ENCODE data around the gene SLAMF9. TPM values are rescaled to one million over a fixed set of nuclear protein-coding genes. Genes with fewer than 3 reads are reported as not detected.
A peak's percentile ranks its signal among the peaks of the same experiment; 100 is the strongest.

The SLAMF9 gene
- total RNA-seq: not detected in 2 replicates
- not detected in 2 replicates for polyA plus RNA-seq

DNA sequence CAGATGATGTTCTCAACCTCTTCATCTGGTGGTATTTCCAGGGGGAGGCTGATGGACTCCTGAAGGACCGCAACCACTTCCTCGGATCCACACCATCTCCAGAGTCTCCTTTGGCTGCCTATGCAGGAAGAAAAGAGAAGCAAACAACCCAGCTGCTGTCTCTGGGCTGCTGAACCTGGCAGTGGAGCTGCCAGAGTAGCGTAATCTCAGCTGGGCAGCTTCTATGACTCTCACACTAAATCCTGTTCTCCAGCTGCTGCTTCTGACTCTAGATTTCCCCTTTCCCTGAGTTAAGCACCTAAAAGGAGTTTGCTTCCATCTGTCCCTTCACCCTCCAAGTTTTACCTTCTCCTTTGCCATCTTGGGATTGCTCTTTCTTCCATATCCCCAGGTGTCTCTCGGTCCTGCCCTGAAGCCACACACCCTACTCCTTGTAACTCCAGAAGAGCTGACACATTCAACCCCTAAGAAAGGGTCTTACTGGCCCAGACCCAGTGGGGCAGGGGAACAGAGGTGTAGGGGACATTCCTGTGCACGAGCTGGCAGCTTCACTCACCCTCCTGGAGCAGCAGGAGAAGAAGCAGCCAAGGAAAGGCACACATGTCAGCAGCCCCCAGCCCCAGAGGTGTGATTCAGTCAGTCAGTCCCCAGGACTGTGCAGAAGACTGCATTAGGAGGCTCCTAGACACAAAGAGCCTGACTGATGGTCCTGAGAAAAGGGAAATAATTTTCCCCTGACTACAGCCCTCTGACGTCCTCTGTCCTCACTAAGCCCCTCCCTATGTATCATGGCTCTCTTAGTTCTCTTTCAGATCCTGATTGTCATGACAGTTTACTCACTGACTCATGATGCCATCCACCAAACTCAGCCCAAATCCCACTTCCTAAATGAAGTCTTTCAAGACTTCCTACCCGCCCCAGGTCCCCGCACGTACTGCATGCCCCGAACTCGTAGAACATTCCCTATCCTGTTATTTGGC is at the start of gene SLAMF9:
Gene SLAMF9, minus strand, starts transcription at position 702 of the 980 bp plus-strand sequence. Its CDS starts 100 bp downstream, at position 602.
- H3K36me3 ChIP-seq: no peaks in the 10 kb centered on the region
- no peak within 1 kb of the TSS for H3K4me3 ChIP-seq
- H3K27ac ChIP-seq: no peak within 1 kb of the TSS
- no peaks in the 10 kb centered on the region for H3K9me3 ChIP-seq (ENCODE audit: low read depth)
- TF ChIP-seq, protein P1, sequence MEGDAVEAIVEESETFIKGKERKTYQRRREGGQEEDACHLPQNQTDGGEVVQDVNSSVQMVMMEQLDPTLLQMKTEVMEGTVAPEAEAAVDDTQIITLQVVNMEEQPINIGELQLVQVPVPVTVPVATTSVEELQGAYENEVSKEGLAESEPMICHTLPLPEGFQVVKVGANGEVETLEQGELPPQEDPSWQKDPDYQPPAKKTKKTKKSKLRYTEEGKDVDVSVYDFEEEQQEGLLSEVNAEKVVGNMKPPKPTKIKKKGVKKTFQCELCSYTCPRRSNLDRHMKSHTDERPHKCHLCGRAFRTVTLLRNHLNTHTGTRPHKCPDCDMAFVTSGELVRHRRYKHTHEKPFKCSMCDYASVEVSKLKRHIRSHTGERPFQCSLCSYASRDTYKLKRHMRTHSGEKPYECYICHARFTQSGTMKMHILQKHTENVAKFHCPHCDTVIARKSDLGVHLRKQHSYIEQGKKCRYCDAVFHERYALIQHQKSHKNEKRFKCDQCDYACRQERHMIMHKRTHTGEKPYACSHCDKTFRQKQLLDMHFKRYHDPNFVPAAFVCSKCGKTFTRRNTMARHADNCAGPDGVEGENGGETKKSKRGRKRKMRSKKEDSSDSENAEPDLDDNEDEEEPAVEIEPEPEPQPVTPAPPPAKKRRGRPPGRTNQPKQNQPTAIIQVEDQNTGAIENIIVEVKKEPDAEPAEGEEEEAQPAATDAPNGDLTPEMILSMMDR (IDR thresholded peaks at IDR 0.05; ENCODE audit: low read depth, low read length): no peak
- DNase-seq (ENCODE audit: low read depth in 1 of 2, low spot score in 1 of 2): peak in 1 of 2 donors; percentile 26
- no peaks in the 10 kb centered on the region for H3K4me1 ChIP-seq (ENCODE audit: low read depth)
- H3K27me3 ChIP-seq: peaks cover 6% of the 10 kb centered on the region

DNA sequence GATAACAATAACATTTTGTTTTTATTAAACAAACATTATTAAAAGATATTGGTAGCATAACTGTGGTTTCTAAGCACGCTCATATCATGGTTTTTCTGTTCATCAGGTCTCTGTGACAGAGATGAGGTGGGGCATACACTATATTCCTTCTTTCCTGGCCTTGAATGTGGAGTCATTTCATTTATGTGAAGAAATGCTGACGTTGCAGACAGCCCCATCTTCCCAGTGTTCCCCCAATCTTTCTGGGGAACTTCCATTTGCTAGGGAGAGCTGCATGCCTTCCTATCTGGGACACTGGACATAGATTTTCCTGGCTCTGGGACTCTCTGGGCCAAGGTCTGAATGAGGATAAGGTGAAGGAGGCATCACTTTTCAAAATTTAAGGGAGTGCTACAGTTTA is 47.4 kb upstream of the SLAMF9 start:
- no peak for DNase-seq (ENCODE audit: low read depth in 1 of 2, low spot score in 1 of 2)
- TF ChIP-seq, protein P1 (IDR thresholded peaks at IDR 0.05; ENCODE audit: low read depth, low read length): no peak
- no peaks in the 10 kb centered on the region for H3K36me3 ChIP-seq
- H3K4me1 ChIP-seq (ENCODE audit: low read depth): peaks cover 6% of the 10 kb centered on the region
- no peaks in the 10 kb centered on the region for H3K27me3 ChIP-seq
- no peak overlapping the region for H3K27ac ChIP-seq
- H3K9me3 ChIP-seq (ENCODE audit: low read depth): no peaks in the 10 kb centered on the region
- H3K4me3 ChIP-seq: no peak overlapping the region

DNA sequence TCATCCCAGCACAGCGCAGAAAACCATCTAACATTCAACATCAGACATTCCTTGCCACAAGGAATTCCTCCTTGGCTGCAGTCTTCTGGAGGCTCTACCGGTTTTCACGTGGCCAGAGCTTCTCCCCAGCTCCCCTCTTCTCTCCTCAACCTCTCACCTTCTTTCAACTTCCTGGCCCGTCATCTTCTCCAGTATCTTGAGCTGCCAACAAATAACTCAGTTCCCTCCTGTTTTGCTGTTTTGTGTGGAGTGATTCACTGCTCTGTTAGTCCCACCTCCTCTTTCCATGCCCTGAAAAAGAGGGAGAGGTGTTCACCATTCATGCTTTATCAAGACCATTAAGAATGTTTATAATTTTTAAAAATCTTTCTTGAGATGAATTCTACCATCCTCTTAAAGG is 45.2 kb upstream of the SLAMF9 start:
- Histone ChIP-seq H3K4me3 (no peak overlapping the region), H3K4me1 (ENCODE audit: low read depth) (peaks cover 7% of the 10 kb centered on the region), H3K27me3 (no peaks in the 10 kb centered on the region), H3K27ac (no peak overlapping the region), H3K9me3 (ENCODE audit: low read depth) (no peaks in the 10 kb centered on the region), H3K36me3 (no peaks in the 10 kb centered on the region)
- TF ChIP-seq, protein P1 (IDR thresholded peaks at IDR 0.05; ENCODE audit: low read depth, low read length): no peak
- DNase-seq (ENCODE audit: low read depth in 1 of 2, low spot score in 1 of 2): peak in 1 of 2 donors; percentile 39

DNA sequence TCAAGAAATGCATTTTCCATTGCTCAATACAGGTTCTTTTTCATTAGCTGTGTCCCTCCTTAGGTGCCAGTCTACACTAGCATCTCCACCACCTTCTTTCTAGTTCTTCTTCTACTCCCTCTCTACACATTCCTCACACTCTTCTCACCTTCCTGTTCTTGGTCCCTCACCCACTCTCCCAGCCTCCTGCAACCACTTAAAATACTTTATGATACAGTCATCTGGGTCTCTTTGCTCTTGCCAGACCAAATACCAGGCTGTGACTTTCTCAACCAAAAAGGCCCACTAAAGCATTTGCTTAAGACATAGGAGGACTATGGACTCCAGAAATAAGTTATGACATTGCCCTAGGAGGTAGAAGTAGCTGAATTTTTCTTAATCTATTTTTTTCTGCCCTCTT is 42.6 kb upstream of the SLAMF9 start:
- no peak overlapping the region for H3K27ac ChIP-seq
- H3K36me3 ChIP-seq: no peaks in the 10 kb centered on the region
- no peaks in the 10 kb centered on the region for H3K27me3 ChIP-seq
- DNase-seq (ENCODE audit: low read depth in 1 of 2, low spot score in 1 of 2): peak; percentile 42 to 76
- H3K9me3 ChIP-seq (ENCODE audit: low read depth): no peaks in the 10 kb centered on the region
- TF ChIP-seq, protein P1 (IDR thresholded peaks at IDR 0.05; ENCODE audit: low read depth, low read length): no peak
- no peak overlapping the region for H3K4me3 ChIP-seq
- H3K4me1 ChIP-seq (ENCODE audit: low read depth): peaks cover 17% of the 10 kb centered on the region

GRCh38 chr1:159994896-159995295 is 40.9 kb upstream of the SLAMF9 start:
- H3K4me1 ChIP-seq (ENCODE audit: low read depth): peaks cover 17% of the 10 kb centered on the region
- peak in 1 of 2 donors; percentile 8 for DNase-seq (ENCODE audit: low read depth in 1 of 2, low spot score in 1 of 2)
- TF ChIP-seq, protein P1 (IDR thresholded peaks at IDR 0.05; ENCODE audit: low read depth, low read length): no peak

More at GRCh38 chr1:159994896-159995295, 40.9 kb upstream of the SLAMF9 start:
- H3K9me3 ChIP-seq (ENCODE audit: low read depth): no peaks in the 10 kb centered on the region
- no peak overlapping the region for H3K4me3 ChIP-seq
- H3K36me3 ChIP-seq: no peaks in the 10 kb centered on the region
- no peaks in the 10 kb centered on the region for H3K27me3 ChIP-seq
- no peak overlapping the region for H3K27ac ChIP-seq

All from cardiac muscle cell (in vitro differentiated cells and primary cell).